Psoas muscle (tissue), 8 donors: ENCODE measurements around the gene COBL. TPM values are rescaled to one million over a fixed set of nuclear protein-coding genes. Genes with fewer than 3 reads are reported as not detected.

ENCODE experiments used
- ATAC-seq, 4 donors: fragments of 200-7000 bp; cut with Tn5 transposase; one replicate each; pipeline ENCODE4 v1.9.1; 2020; ENCODE audit warnings: moderate library complexity in 3 of 4, mild to moderate bottlenecking in 2 of 4
- DNase-seq, 2 donors: peaks; one replicate each; pipeline ENCODE4 v3.0.0-alpha.2; 2020
- H3K27ac ChIP-seq: fragments of 200-600 bp; one replicate; pipeline ENCODE4 v1.8.0; 2022
- H3K27me3 ChIP-seq, 3 donors: fragments of 200-600 bp in 1 of 3; one replicate each; pipeline versions ENCODE4 v1.6.1 to v1.8.0; 2013 to 2022; ENCODE audit warnings: low read length in 2 of 3, mild to moderate bottlenecking in 2 of 3, moderate library complexity in 1 of 3; ENCODE audit not compliant: insufficient read depth in 3 of 3
- H3K36me3 ChIP-seq, 2 donors: fragments of 200-600 bp in 1 of 2; one replicate each; pipeline versions ENCODE4 v1.6.1 to v1.8.0; 2013 to 2022; ENCODE audit warnings: low read depth in 1 of 2, mild to moderate bottlenecking in 1 of 2, moderate library complexity in 1 of 2; ENCODE audit not compliant: insufficient read depth in 1 of 2
- H3K4me1 ChIP-seq: fragments of 200-600 bp; one replicate; pipeline ENCODE4 v1.8.0; 2022
- H3K4me3 ChIP-seq: fragments of 200-600 bp; one replicate; pipeline ENCODE4 v1.8.0; 2022; ENCODE audit warnings: mild to moderate bottlenecking
- H3K9me3 ChIP-seq: fragments of 200-600 bp; one replicate; pipeline ENCODE4 v1.8.0; 2022
- WGBS, 3 donors: extraction: QIAGEN DNeasy Blood & Tissue Kit; methylation state at CpG; one replicate each; pipeline versions ENCODE4 v1.1.6 to v1.1.7; 2013; 5-methylcytosine and 5-hydroxymethylcytosine counted together
- intact Hi-C, 2 donors: fragments of 100-400 bp; cut with DNase I; formaldehyde crosslinking; loops; one replicate each; pipeline versions ENCODE4 v1.11.0 to v1.14.2; 2022
- polyA plus RNA-seq, 3 donors: library from polyadenylated mRNA; stranded (reverse); fragments of 200-250 nt; gene quantifications; one replicate each; pipeline ENCODE4 v1.2.3, GENCODE V29; 2013
- total RNA-seq, 4 donors: library from RNA; stranded (reverse); fragmentation: NEBNext Ultra II Directional in 2 of 4; extraction: Animal tissue kit (Norgen Biotek cat#: 25700) in 2 of 4; gene quantifications; one replicate each; pipeline versions ENCODE4 v1.2.1 to v1.2.4, GENCODE V29; 2021 to 2023
- TF ChIP-seq, protein P1 (sequence below): fragments of 200-600 bp; IDR thresholded peaks from one replicate; pipeline ENCODE4 v1.8.0; 2022; ENCODE audit warnings: antibody characterized with exemption
- donor health status: healthy with polysubstance abuse.
- donor health status: DM: no; HTN: no; CAD: no; lungs with moderate emphysema.
- donor health status: Bipolar disorder and iron deficiency.
- donor health status: healthy.
- donor health status: DM: yes; HTN: yes; CAD: no.
- donor health status: DM: no; HTN: no; CAD: no.
- donor health status: DM: no; HTN: no; CAD: no.
- donor health status: DM: yes; HTN: yes; CAD: no.

The COBL gene
- total and polyA plus RNA-seq, 7 donors: 57.5 to 139 (median 115) TPM

DNA sequence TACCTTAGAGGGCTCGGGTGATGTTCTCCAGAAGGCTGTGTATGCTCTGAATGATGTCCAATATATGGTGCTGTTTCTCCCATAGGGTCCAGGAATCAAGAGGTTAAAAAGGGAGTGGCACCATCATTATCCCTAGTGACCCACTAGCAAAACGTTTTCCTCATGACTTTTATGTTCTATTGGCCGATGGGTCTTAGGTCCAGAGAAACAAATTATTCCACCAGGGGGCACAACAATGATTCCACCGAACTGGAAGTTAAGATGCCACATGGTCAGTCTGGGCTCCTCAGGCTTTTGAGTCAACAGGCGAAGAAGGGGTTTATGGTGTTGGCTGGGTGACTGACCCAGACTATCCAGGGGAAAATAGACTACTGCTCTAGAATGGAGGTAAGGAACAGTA, 256.1 kb downstream of the COBL start:
- 64 to 68% (median 65%) methylated on average over 5 of the region's 5 CpGs for WGBS, 3 donors
- TF ChIP-seq, protein P1, sequence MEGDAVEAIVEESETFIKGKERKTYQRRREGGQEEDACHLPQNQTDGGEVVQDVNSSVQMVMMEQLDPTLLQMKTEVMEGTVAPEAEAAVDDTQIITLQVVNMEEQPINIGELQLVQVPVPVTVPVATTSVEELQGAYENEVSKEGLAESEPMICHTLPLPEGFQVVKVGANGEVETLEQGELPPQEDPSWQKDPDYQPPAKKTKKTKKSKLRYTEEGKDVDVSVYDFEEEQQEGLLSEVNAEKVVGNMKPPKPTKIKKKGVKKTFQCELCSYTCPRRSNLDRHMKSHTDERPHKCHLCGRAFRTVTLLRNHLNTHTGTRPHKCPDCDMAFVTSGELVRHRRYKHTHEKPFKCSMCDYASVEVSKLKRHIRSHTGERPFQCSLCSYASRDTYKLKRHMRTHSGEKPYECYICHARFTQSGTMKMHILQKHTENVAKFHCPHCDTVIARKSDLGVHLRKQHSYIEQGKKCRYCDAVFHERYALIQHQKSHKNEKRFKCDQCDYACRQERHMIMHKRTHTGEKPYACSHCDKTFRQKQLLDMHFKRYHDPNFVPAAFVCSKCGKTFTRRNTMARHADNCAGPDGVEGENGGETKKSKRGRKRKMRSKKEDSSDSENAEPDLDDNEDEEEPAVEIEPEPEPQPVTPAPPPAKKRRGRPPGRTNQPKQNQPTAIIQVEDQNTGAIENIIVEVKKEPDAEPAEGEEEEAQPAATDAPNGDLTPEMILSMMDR: no peak

DNA sequence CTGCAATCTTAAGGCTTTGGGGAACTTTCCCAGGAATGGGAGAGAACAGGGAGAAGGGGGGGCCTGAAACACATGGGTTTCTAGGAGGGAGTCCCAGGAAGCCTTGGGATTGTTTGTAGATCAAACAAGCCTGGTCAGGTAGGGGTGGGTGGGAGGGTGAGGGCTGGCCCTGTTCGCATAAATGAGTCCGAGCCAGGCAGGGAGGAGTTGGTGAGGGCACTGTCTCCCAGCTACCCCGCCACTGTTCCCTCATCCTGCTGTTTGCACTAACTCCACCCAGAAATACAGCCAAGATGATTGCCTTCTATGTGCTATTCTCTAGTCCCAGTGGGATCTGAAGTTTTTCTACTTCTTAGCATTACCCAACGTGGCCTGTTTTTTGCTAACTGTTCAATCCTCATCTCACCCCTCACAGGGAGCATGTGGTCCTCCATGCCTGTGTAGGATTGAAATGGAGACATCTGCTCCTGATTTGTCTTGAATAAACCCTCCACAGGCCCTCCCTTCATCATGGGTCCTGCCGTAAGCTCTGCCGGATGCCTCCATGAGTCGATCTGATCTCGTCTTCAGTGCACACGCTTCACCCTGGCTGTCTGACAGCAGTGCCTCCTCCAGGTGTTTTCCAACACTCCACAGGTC, 257.0 kb downstream of the COBL start:
- Histone ChIP-seq H3K27me3 (no peaks in the 10 kb centered on the region), H3K4me3 (no peak overlapping the region), H3K27ac (no peak overlapping the region), H3K36me3 (no peaks in the 10 kb centered on the region), H3K4me1 (peaks cover 9% of the 10 kb centered on the region), H3K9me3 (no peaks in the 10 kb centered on the region)
- 87 to 88% (median 88%) methylated on average over 9 of the region's 9 CpGs for WGBS, 3 donors
- ATAC-seq (no peak), DNase-seq (no peak)
- intact Hi-C loops: loop anchor here in 1 of 2 donors (10.0 kb wide), 1 partner anchor 435 kb away; no protein-coding TSS in a partner anchor
- TF ChIP-seq, protein P1: no peak

More for the DNA sequence above, 256.1 kb downstream of the COBL start:
- Histone ChIP-seq H3K9me3 (no peaks in the 10 kb centered on the region), H3K27me3 (no peaks in the 10 kb centered on the region), H3K27ac (no peak overlapping the region), H3K4me1 (peaks cover 9% of the 10 kb centered on the region), H3K36me3 (no peaks in the 10 kb centered on the region), H3K4me3 (no peak overlapping the region)
- no peak for ATAC-seq
- no peak for DNase-seq
- intact Hi-C loops: loop anchor here in 1 of 2 donors (10.0 kb wide), 1 partner anchor 436 kb away; no protein-coding TSS in a partner anchor

- peaks cover 9% of the 10 kb centered on the region for H3K4me1 ChIP-seq
- H3K27me3 ChIP-seq: no peaks in the 10 kb centered on the region
- DNase-seq (no peak), ATAC-seq (no peak)
- TF ChIP-seq, protein P1: no peak
- H3K9me3 ChIP-seq: no peaks in the 10 kb centered on the region
- H3K4me3 ChIP-seq: no peak overlapping the region
- H3K36me3 ChIP-seq: no peaks in the 10 kb centered on the region
- intact Hi-C loops: no loop called here
- no peak overlapping the region for H3K27ac ChIP-seq
- 92 to 94% (median 94%) methylated on average over 12 of the region's 12 CpGs for WGBS, 3 donors
Observed at GRCh38 chr7:51058764-51059163, 257.8 kb downstream of the COBL start.

GRCh38 chr7:51055039-51055840, 261.4 kb downstream of the COBL start:
- Histone ChIP-seq H3K4me3 (no peak overlapping the region), H3K27ac (no peak overlapping the region), H3K27me3 (no peaks in the 10 kb centered on the region), H3K4me1 (peaks cover 3% of the 10 kb centered on the region), H3K36me3 (no peaks in the 10 kb centered on the region), H3K9me3 (no peaks in the 10 kb centered on the region)
- intact Hi-C loops: no loop called here
- TF ChIP-seq, protein P1: no peak
- ATAC-seq: no peak
- DNase-seq: no peak
- 83 to 85% (median 84%) methylated on average over 22 of the region's 22 CpGs for WGBS, 3 donors
